PC-9 (cell line): ENCODE results near the gene DPH1. TPM values are rescaled to one million over a fixed set of nuclear protein-coding genes. Genes with fewer than 3 reads are reported as not detected.

Source experiments
- BruUV-seq: library from RNA; stranded (reverse); fragments of 400-500 nt; replicated peaks from 2 replicates; lab custom pipeline; 2021; lab: Mats Ljungman, UMichigan
- CTCF ChIA-PET: fragments of 300-600 bp; sonication (Branson Sonifier 250); formaldehyde crosslinking; loops from one replicate; lab custom pipeline; 2022; ENCODE audit warnings: antibody characterized with exemption; lab: Charles Lee
- POLR2A ChIA-PET: fragments of 300-600 bp; sonication (Branson Sonifier 250); formaldehyde crosslinking; loops from one replicate; lab custom pipeline; 2022; ENCODE audit warnings: antibody characterized with exemption; ENCODE audit not compliant: unreplicated experiment; lab: Charles Lee
- DNase-seq, 2 experiments: peaks; one replicate each; pipeline versions ENCODE4 v3.0.0 to v3.0.0-alpha.2; 2015 to 2022; ENCODE audit warnings: mixed read lengths in 1 of 2
- H2AFZ ChIP-seq: fragments of 200-600 bp; sonication (generic); 2 replicates; pipeline ENCODE4 v1.8.1; 2017; ENCODE audit warnings: antibody characterized with exemption
- H3F3A ChIP-seq: fragments of 200-600 bp; sonication (generic); 2 replicates; pipeline ENCODE4 v1.8.1; 2017; ENCODE audit warnings: antibody characterized with exemption, mild to moderate bottlenecking, low read depth; ENCODE audit not compliant: insufficient read depth
- H3K27ac ChIP-seq: fragments of 200-600 bp; sonication (generic); 2 replicates; pipeline ENCODE4 v1.6.1; 2016; ENCODE audit warnings: mixed run types
- H3K27me3 ChIP-seq: fragments of 200-600 bp; sonication (generic); 2 replicates; pipeline ENCODE4 v1.6.1; 2016; ENCODE audit warnings: low read depth, mixed run types; ENCODE audit not compliant: insufficient read depth
- H3K36me3 ChIP-seq: fragments of 200-600 bp; sonication (generic); 2 replicates; pipeline ENCODE4 v1.6.1; 2016; ENCODE audit warnings: low read depth, mixed run types
- H3K4me1 ChIP-seq: fragments of 200-600 bp; sonication (generic); replicated peaks from 2 replicates; pipeline ENCODE4 v1.6.1; 2016; ENCODE audit warnings: mixed run types; ENCODE audit not compliant: insufficient read depth
- H3K4me2 ChIP-seq: fragments of 200-600 bp; sonication (generic); 2 replicates; pipeline ENCODE4 v1.6.1; 2017; ENCODE audit warnings: mixed run types
- H3K4me3 ChIP-seq: fragments of 200-600 bp; sonication (generic); 2 replicates; pipeline ENCODE4 v1.6.1; 2016; ENCODE audit warnings: mixed run types
- H3K79me2 ChIP-seq: fragments of 200-600 bp; sonication (generic); 2 replicates; pipeline ENCODE4 v1.6.1; 2017; ENCODE audit warnings: low read depth, mixed run types
- H3K9me2 ChIP-seq: fragments of 200-600 bp; sonication (generic); 2 replicates; pipeline ENCODE4 v1.8.1; 2017; ENCODE audit warnings: mild to moderate bottlenecking; ENCODE audit not compliant: insufficient read depth
- H3K9me3 ChIP-seq: fragments of 200-600 bp; sonication (generic); 2 replicates; pipeline ENCODE4 v1.8.1; 2016; ENCODE audit warnings: low read depth; ENCODE audit not compliant: insufficient read depth
- H4K20me1 ChIP-seq: fragments of 200-600 bp; sonication (generic); 2 replicates; pipeline ENCODE4 v1.8.1; 2017; ENCODE audit not compliant: insufficient read depth
- CTCF ChIP-seq: fragments of 200-600 bp; sonication (generic); conservative IDR thresholded peaks from 2 replicates; pipeline ENCODE4 v1.6.1; 2017; ENCODE audit warnings: mixed run types, antibody characterized with exemption, mild to moderate bottlenecking, moderate library complexity
- EZH2 ChIP-seq: fragments of 200-600 bp; sonication (generic); IDR thresholded peaks from 2 replicates; pipeline ENCODE4 v1.8.0; 2017; ENCODE audit warnings: antibody characterized with exemption, low read depth
- intact Hi-C: fragments of 100-400 bp; cut with micrococcal nuclease; formaldehyde crosslinking; loops from one replicate; pipeline ENCODE4 v1.10.0; 2022; ENCODE audit not compliant: unreplicated experiment
- total RNA-seq: library from RNA; stranded (reverse); gene quantifications from 2 replicates; pipeline ENCODE4 v1.2.3, GENCODE V29; 2021

The DPH1 gene
- total RNA-seq, 1 experiment from 2014 or later, result 36.7 TPM

GRCh38 chr17:2027528-2028233, 2.3 kb upstream of the DPH1 start:
- Histone ChIP-seq H3K27ac (no peak overlapping the region), H3K4me1 (peaks cover 21% of the 10 kb centered on the region), H3K36me3 (no peaks in the 10 kb centered on the region), H3K27me3 (peaks cover 23% of the 10 kb centered on the region; the same call in 1 of the 2 replicates), H3K9me3 (no peaks in the 10 kb centered on the region), H2AFZ (no peak overlapping the region), H3K79me2 (peaks cover 14% of the 10 kb centered on the region), H3K9me2 (no peaks in the 10 kb centered on the region), H3K4me2 (no peak overlapping the region), H3F3A (peaks cover 11% of the 10 kb centered on the region; the same call in 1 of the 2 replicates), H3K4me3 (no peak overlapping the region), H4K20me1 (peaks cover 14% of the 10 kb centered on the region; the same call in 1 of the 2 replicates)
- DNase-seq, result no peak
- intact Hi-C loops, result no loop called here
- ChIA-PET CTCF (interaction anchor here (0.6 kb wide), 3 partner anchors 24 to 182 kb away, joined by 3 to 5 read pairs (median 4); no protein-coding TSS in a partner anchor), POLR2A (interaction anchor here (0.9 kb wide), 1 partner anchor 264 kb away, joined by 6 read pairs; no protein-coding TSS in a partner anchor)
- TF ChIP-seq CTCF, result no peak
- no peak for TF ChIP-seq EZH2
- BruUV-seq, result no TSS peak

- H3K4me2 ChIP-seq, result no peak overlapping the region
- H3F3A ChIP-seq, result peaks cover 11% of the 10 kb centered on the region; the same call in 1 of the 2 replicates
- intact Hi-C loops, result no loop called here
- H3K36me3 ChIP-seq, result no peaks in the 10 kb centered on the region
- no TSS peak for BruUV-seq
- DNase-seq, result no peak
- H3K79me2 ChIP-seq, result peaks cover 14% of the 10 kb centered on the region
- H3K4me1 ChIP-seq, result peaks cover 21% of the 10 kb centered on the region
- CTCF ChIA-PET, result interaction anchor here (0.6 kb wide), 2 partner anchors 23 to 32 kb away, joined by 3 to 4 read pairs; no protein-coding TSS in a partner anchor
- TF ChIP-seq CTCF (no peak), EZH2 (no peak)
- H3K4me3 ChIP-seq, result no peak overlapping the region
- peaks cover 14% of the 10 kb centered on the region; the same call in 1 of the 2 replicates for H4K20me1 ChIP-seq
- H2AFZ ChIP-seq, result no peak overlapping the region
- POLR2A ChIA-PET, result interaction anchor here (0.6 kb wide), 1 partner anchor 122 kb away, joined by 4 read pairs; no protein-coding TSS in a partner anchor
- H3K27me3 ChIP-seq, result peaks cover 23% of the 10 kb centered on the region; the same call in 1 of the 2 replicates
- H3K27ac ChIP-seq, result no peak overlapping the region
- H3K9me2 ChIP-seq, result no peaks in the 10 kb centered on the region
- H3K9me3 ChIP-seq, result no peaks in the 10 kb centered on the region
These were observed 1.7 kb upstream of the DPH1 start for GRCh38 chr17:2028234-2028614.

GRCh38 chr17:2028737-2029136, 1.2 kb upstream of the DPH1 start:
- POLR2A ChIA-PET, result interaction anchor here (0.6 kb wide), 1 partner anchor 122 kb away, joined by 4 read pairs; no protein-coding TSS in a partner anchor
- Histone ChIP-seq H2AFZ (no peak overlapping the region), H3K4me2 (no peak overlapping the region), H3K9me3 (no peaks in the 10 kb centered on the region), H3K27me3 (peaks cover 21% of the 10 kb centered on the region; the same call in 1 of the 2 replicates), H3K9me2 (no peaks in the 10 kb centered on the region), H3K36me3 (no peaks in the 10 kb centered on the region), H3F3A (peaks cover 15% of the 10 kb centered on the region; the same call in 1 of the 2 replicates), H3K4me3 (no peak overlapping the region), H3K79me2 (peaks cover 14% of the 10 kb centered on the region), H3K27ac (no peak overlapping the region), H3K4me1 (peaks cover 21% of the 10 kb centered on the region), H4K20me1 (peaks cover 14% of the 10 kb centered on the region; the same call in 1 of the 2 replicates)
- BruUV-seq, result no TSS peak
- DNase-seq, result no peak
- intact Hi-C loops, result no loop called here
- no peak for TF ChIP-seq EZH2
- no peak for TF ChIP-seq CTCF
- CTCF ChIA-PET, result interaction anchor here (0.6 kb wide), 2 partner anchors 23 to 114 kb away, joined by 3 read pairs; no protein-coding TSS in a partner anchor
